Measurements from ENCODE around the gene IQGAP2.

IQGAP2 gene

GRCh38 chr5:76404223-76405211, 1.4 kb downstream of the IQGAP2 start:
- 0 out of 2 replicates have a peak, but pooled peaks cover 2% of the 10 kb centered on the region for H3K4me1 ChIP-seq (ENCODE audit: control insufficient read depth, insufficient read depth, low read length)
- TF ChIP-seq HIC1 (tag by site-specific recombination; IDR thresholded peaks at IDR 0.05): peak; percentile 41; the same call in 1 of the 2 replicates
- peak; percentile 10; the same call in 1 of the 2 replicates for TF ChIP-seq SP2 (tag by site-specific recombination; IDR thresholded peaks at IDR 0.05)
- TF ChIP-seq SP3 (tag by site-specific recombination; IDR thresholded peaks at IDR 0.05): no peak
- TF ChIP-seq ZNF335 (tag by site-specific recombination; conservative IDR thresholded peaks at IDR 0.05): peak; percentile 20; the same call in 1 of the 2 replicates
- TF ChIP-seq FEZF1 (tag by site-specific recombination; IDR thresholded peaks at IDR 0.05): no peak
- TF ChIP-seq ZNF274 (IDR thresholded peaks at IDR 0.05; ENCODE audit: low read length): no peak
- no peak for TF ChIP-seq ZNF274 (tag by site-specific recombination; IDR thresholded peaks at IDR 0.05; ENCODE audit: borderline replicate concordance)
- TF ChIP-seq ZNF639 (tag by site-specific recombination; IDR thresholded peaks at IDR 0.05): no peak
- TF ChIP-seq ZNF24 (tag by site-specific recombination; IDR thresholded peaks at IDR 0.05): 0 out of 2 replicates have a peak, but pooled peaks have one; percentile 19
- peak; percentile 22; the same call in 1 of the 2 replicates for TF ChIP-seq ZNF692 (tag by site-specific recombination; IDR thresholded peaks at IDR 0.05)
- TF ChIP-seq ZBTB17 (tag by site-specific recombination; IDR thresholded peaks at IDR 0.05): peak; percentile 92
- no peak for TF ChIP-seq ZNF157 (tag by site-specific recombination; IDR thresholded peaks at IDR 0.05)
- TF ChIP-seq ZNF600 (tag by site-specific recombination; IDR thresholded peaks at IDR 0.05): peak; percentile 34; the same call in 1 of the 2 replicates
- POLR2A ChIA-PET: interaction anchor here (1.0 to 1.5 kb wide), 3 partner anchors 143 to 1068 kb away, joined by 3 read pairs; partner anchors contain the start of gene HMGCR
- H3K4me3 ChIP-seq (ENCODE audit: low read depth, low read length): no peak overlapping the region
- no peaks in the 10 kb centered on the region for H3K36me3 ChIP-seq (ENCODE audit: control insufficient read depth in 2 of 2, insufficient read depth in 1 of 2, low read length in 2 of 2)
- no peaks in the 10 kb centered on the region for H3K9me3 ChIP-seq (ENCODE audit: control insufficient read depth, insufficient read depth, low read depth, low read length)
- CTCF ChIA-PET: interaction anchor here (0.6 to 4.0 kb wide), 10 partner anchors 15 to 204 kb away, joined by 3 to 31 read pairs (median 4); no protein-coding TSS in a partner anchor
- H3K27ac ChIP-seq (ENCODE audit: extremely low read depth, low read depth, low read length): peak overlapping the region; percentile 5; the same call in 1 of the 2 replicates

- H3K4me3 ChIP-seq (ENCODE audit: low read depth, low read length): no peak overlapping the region
- CTCF ChIA-PET: interaction anchor here (0.5 to 1.3 kb wide), 4 partner anchors 11 to 738 kb away, joined by 3 to 4 read pairs (median 4); no protein-coding TSS in a partner anchor
- POLR2A ChIA-PET: no interaction called here
Measured at GRCh38 chr5:76406014-76406413, 2.9 kb downstream of the IQGAP2 start.

More at GRCh38 chr5:76406014-76406413, 2.9 kb downstream of the IQGAP2 start:
- TF ChIP-seq ZBTB6 (tag by site-specific recombination; IDR thresholded peaks at IDR 0.05): peak; percentile 69; the same call in 1 of the 2 replicates
- no peak for TF ChIP-seq ZNF121 (tag by site-specific recombination; IDR thresholded peaks at IDR 0.05)
- TF ChIP-seq OSR2 (tag by site-specific recombination; IDR thresholded peaks at IDR 0.05): peak; percentile 14; the same call in 1 of the 2 replicates
- TF ChIP-seq ZNF114 (tag by site-specific recombination; IDR thresholded peaks at IDR 0.05): no peak
- no peak for TF ChIP-seq ZNF704 (tag by site-specific recombination; IDR thresholded peaks at IDR 0.05)
- H3K36me3 ChIP-seq (ENCODE audit: control insufficient read depth in 2 of 2, insufficient read depth in 1 of 2, low read length in 2 of 2): no peaks in the 10 kb centered on the region
- H3K27ac ChIP-seq (ENCODE audit: extremely low read depth, low read depth, low read length): no peak overlapping the region
- 0 out of 2 replicates have a peak, but pooled peaks cover 2% of the 10 kb centered on the region for H3K4me1 ChIP-seq (ENCODE audit: control insufficient read depth, insufficient read depth, low read length)
- no peaks in the 10 kb centered on the region for H3K9me3 ChIP-seq (ENCODE audit: control insufficient read depth, insufficient read depth, low read depth, low read length)

Data from HEK293 (cell line).